Smooth muscle cell (in vitro differentiated cells): ENCODE data around the gene NID1. TPM values are rescaled to one million over a fixed set of nuclear protein-coding genes. Genes with fewer than 3 reads are reported as not detected.

Experiments
- DNase-seq: peaks from one replicate; lab custom pipeline; 2025; ENCODE audit not compliant: unreplicated experiment; lab: John Stamatoyannopoulos, UW
- H2AFZ ChIP-seq: fragments of 200-600 bp; sonication (generic); 2 replicates; pipeline ENCODE4 v1.6.0; 2016; ENCODE audit warnings: antibody characterized with exemption, low read depth, mild to moderate bottlenecking
- H3F3A ChIP-seq: fragments of 200-600 bp; sonication (generic); 2 replicates; pipeline ENCODE4 v1.6.0; 2017; ENCODE audit warnings: antibody characterized with exemption, low read depth
- H3K27ac ChIP-seq: fragments of 200-600 bp; sonication (generic); 2 replicates; pipeline ENCODE4 v1.5.1; 2016; ENCODE audit warnings: low read depth, mild to moderate bottlenecking
- H3K27me3 ChIP-seq: fragments of 200-600 bp; sonication (generic); 2 replicates; pipeline ENCODE4 v1.6.1; 2016; ENCODE audit warnings: low read depth, mild to moderate bottlenecking
- H3K36me3 ChIP-seq: fragments of 200-600 bp; sonication (generic); 2 replicates; pipeline ENCODE4 v1.5.1; 2016; ENCODE audit warnings: low read depth
- H3K4me1 ChIP-seq: fragments of 200-600 bp; sonication (generic); 2 replicates; pipeline ENCODE4 v1.5.1; 2016; ENCODE audit warnings: low read depth
- H3K4me2 ChIP-seq: fragments of 200-600 bp; sonication (generic); 2 replicates; pipeline ENCODE4 v1.6.0; 2016; ENCODE audit warnings: mild to moderate bottlenecking
- H3K4me3 ChIP-seq: fragments of 200-600 bp; sonication (generic); 2 replicates; pipeline ENCODE4 v1.5.1; 2016; ENCODE audit warnings: mild to moderate bottlenecking
- H3K79me2 ChIP-seq: fragments of 200-600 bp; sonication (generic); 2 replicates; pipeline ENCODE4 v1.6.0; 2016; ENCODE audit warnings: low read depth, mild to moderate bottlenecking
- H3K9ac ChIP-seq: fragments of 200-600 bp; sonication (generic); 2 replicates; pipeline ENCODE4 v1.6.0; 2016; ENCODE audit warnings: low read depth
- H3K9me3 ChIP-seq: fragments of 200-600 bp; sonication (generic); replicated peaks from 2 replicates; pipeline ENCODE4 v1.5.1; 2016; ENCODE audit warnings: low read depth
- H4K20me1 ChIP-seq: fragments of 200-600 bp; sonication (generic); 2 replicates; pipeline ENCODE4 v1.6.0; 2016; ENCODE audit warnings: low read depth
- CTCF ChIP-seq: fragments of 200-600 bp; sonication (generic); IDR thresholded peaks from 2 replicates; pipeline ENCODE4 v1.5.1; 2017; ENCODE audit warnings: borderline replicate concordance, mild to moderate bottlenecking, antibody characterized with exemption; ENCODE audit not compliant: insufficient read depth, poor library complexity, severe bottlenecking
- WGBS: methylation state at CpG from one replicate; pipeline ENCODE4 v1.1.7; 2016; ENCODE audit warnings: low lambda C conversion rate; 5-methylcytosine and 5-hydroxymethylcytosine counted together
- polyA plus RNA-seq: library from polyadenylated mRNA; unstranded; fragments of >200 nt; fragmentation: Nextera tagmentation; extraction: Ambion mirVana; gene quantifications from 2 replicates; pipeline ENCODE4 v1.2.1, GENCODE V29; 2016
- total RNA-seq: library from RNA; depleted of rRNA; stranded (reverse); fragments of >200 nt; gene quantifications from 2 replicates; pipeline ENCODE4 v1.2.3, GENCODE V29; 2014

Gene NID1
- total and polyA plus RNA-seq, 2 experiments from 2014 or later = 52.9 to 74.1 TPM

GRCh38 chr1:235935235-235936225 is 129.4 kb downstream of the NID1 start:
- 93% methylated on average over 23 of the region's 23 CpGs for WGBS

GRCh38 chr1:235933766-235934116 is 131.1 kb downstream of the NID1 start:
- Histone ChIP-seq H3K9me3 (no peaks in the 10 kb centered on the region), H3K4me1 (no peaks in the 10 kb centered on the region), H3F3A (no peaks in the 10 kb centered on the region), H2AFZ (peak overlapping the region; percentile 25), H4K20me1 (no peaks in the 10 kb centered on the region), H3K4me3 (no peak overlapping the region), H3K27ac (no peak overlapping the region), H3K79me2 (no peaks in the 10 kb centered on the region), H3K4me2 (no peak overlapping the region), H3K36me3 (no peaks in the 10 kb centered on the region), H3K27me3 (no peaks in the 10 kb centered on the region), H3K9ac (no peak overlapping the region)
- 81% methylated on average over 4 of the region's 4 CpGs for WGBS
- no peak for TF ChIP-seq CTCF
- no peak for DNase-seq

More at GRCh38 chr1:235935235-235936225, 129.4 kb downstream of the NID1 start:
- no peak overlapping the region for H2AFZ ChIP-seq
- no peaks in the 10 kb centered on the region for H3K9me3 ChIP-seq
- no peaks in the 10 kb centered on the region for H3K36me3 ChIP-seq
- no peaks in the 10 kb centered on the region for H3K27me3 ChIP-seq
- H3F3A ChIP-seq = no peaks in the 10 kb centered on the region
- no peak for TF ChIP-seq CTCF
- H3K4me2 ChIP-seq = no peak overlapping the region
- H3K27ac ChIP-seq = no peak overlapping the region
- no peak overlapping the region for H3K9ac ChIP-seq
- no peaks in the 10 kb centered on the region for H3K4me1 ChIP-seq
- H4K20me1 ChIP-seq = no peaks in the 10 kb centered on the region
- no peak for DNase-seq
- no peak overlapping the region for H3K4me3 ChIP-seq
- no peaks in the 10 kb centered on the region for H3K79me2 ChIP-seq

- WGBS = 90% methylated on average over 8 of the region's 8 CpGs
- peak overlapping the region; percentile 25 for H2AFZ ChIP-seq
Observed at GRCh38 chr1:235933017-235933765, 131.7 kb downstream of the NID1 start.

More at GRCh38 chr1:235933017-235933765, 131.7 kb downstream of the NID1 start:
- Histone ChIP-seq H3K27ac (no peak overlapping the region), H3K9me3 (no peaks in the 10 kb centered on the region), H3K4me1 (no peaks in the 10 kb centered on the region), H3K4me2 (no peak overlapping the region), H3K79me2 (no peaks in the 10 kb centered on the region), H3K4me3 (no peak overlapping the region), H3K36me3 (no peaks in the 10 kb centered on the region), H3K27me3 (no peaks in the 10 kb centered on the region), H3K9ac (no peak overlapping the region), H3F3A (no peaks in the 10 kb centered on the region), H4K20me1 (no peaks in the 10 kb centered on the region)
- DNase-seq = no peak
- TF ChIP-seq CTCF = no peak
